M059J (cell line): ENCODE results near the gene ARHGAP42. TPM values are rescaled to one million over a fixed set of nuclear protein-coding genes. Genes with fewer than 3 reads are reported as not detected.
A peak's percentile ranks its signal among the peaks of the same experiment; 100 is the strongest.
"Not testable (repeated sequence)": the region's sequence is repeated elsewhere in the genome, so short reads cannot be mapped to it uniquely, and the experiment has no call there.

ENCODE experiments used
- DNase-seq: peaks from one replicate; pipeline ENCODE4 v3.0.0-alpha.2; 2012; ENCODE audit warnings: low read depth
- total RNA-seq: library from RNA; depleted of rRNA; stranded (reverse); fragments of >200 nt; shearing (Covaris generic); gene quantifications from 2 replicates; pipeline ENCODE4 v1.2.3, GENCODE V29; 2014

The ARHGAP42 gene
- total RNA-seq, 1 experiment from 2014 or later = 5.9 TPM

DNA sequence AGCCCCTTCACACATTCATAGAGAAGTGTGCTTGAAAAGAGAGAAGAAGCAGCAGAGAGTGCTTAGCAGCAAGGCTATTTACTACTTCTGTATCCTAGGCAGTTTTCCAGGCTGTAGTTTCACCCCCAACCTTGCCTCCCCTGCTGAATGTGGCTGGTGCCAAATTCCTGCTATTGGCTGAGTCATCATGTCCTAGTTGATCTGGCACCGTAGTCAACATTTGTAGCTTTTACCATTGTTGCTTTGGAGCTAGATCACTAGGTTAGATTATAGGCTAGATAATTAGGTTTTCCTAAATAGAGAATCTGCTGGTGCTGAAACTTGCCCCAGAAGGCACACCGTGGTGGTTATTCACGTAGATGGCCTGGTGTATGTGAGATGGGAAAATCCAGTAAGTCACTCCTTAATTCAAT is 32.7 kb downstream of the ARHGAP42 start:
- DNase-seq = peak; percentile 94

GRCh38 chr11:100726680-100727079 is 39.6 kb downstream of the ARHGAP42 start:
- no peak for DNase-seq

- DNase-seq = no peak
Observed at GRCh38 chr11:100727410-100727809, 40.3 kb downstream of the ARHGAP42 start.

- no peak for DNase-seq
Observed at GRCh38 chr11:100730266-100730665, 43.2 kb downstream of the ARHGAP42 start.

GRCh38 chr11:100731471-100731870 is 44.4 kb downstream of the ARHGAP42 start:
- DNase-seq = no peak

GRCh38 chr11:100732949-100733348 is 45.9 kb downstream of the ARHGAP42 start:
- no peak for DNase-seq

DNA sequence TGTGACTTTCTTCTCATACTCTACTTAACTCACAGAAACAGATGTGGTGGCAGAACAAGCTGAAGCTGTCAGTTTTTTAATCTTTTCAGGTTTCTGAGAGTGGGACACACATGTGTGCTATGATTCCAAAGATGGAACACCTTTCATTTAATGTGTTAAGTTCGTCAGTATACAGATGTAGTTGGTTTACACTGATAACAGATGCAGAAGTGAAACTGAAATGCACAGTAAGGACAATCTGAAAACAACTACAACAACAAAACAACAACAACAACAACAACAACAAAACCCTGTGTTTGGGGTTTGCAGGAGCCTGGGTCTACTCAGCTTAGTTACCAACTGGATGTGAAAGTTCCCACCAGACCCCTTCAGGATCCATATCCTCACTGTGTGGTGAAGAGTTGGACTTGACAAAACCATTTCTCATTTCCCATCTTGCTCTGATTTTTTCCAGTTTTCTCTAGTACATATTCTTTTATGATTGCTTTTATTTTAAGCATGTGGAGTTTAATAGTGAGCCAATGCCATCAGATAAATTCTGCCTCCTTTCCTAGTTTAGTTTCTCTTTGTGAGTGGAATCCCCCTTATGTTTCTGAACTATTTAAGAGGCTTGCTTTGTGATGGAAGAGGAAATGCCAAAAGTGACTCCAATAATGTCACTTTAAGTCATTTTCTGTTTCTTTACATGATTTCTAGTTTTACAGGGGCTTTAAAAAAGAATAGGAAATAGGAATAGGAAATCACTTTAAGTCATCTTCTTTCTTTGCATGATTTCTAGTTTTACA is 47.8 kb downstream of the ARHGAP42 start:
- no peak for DNase-seq

GRCh38 chr11:100735949-100736675 is 49.0 kb downstream of the ARHGAP42 start:
- DNase-seq = peak; percentile 63

DNA sequence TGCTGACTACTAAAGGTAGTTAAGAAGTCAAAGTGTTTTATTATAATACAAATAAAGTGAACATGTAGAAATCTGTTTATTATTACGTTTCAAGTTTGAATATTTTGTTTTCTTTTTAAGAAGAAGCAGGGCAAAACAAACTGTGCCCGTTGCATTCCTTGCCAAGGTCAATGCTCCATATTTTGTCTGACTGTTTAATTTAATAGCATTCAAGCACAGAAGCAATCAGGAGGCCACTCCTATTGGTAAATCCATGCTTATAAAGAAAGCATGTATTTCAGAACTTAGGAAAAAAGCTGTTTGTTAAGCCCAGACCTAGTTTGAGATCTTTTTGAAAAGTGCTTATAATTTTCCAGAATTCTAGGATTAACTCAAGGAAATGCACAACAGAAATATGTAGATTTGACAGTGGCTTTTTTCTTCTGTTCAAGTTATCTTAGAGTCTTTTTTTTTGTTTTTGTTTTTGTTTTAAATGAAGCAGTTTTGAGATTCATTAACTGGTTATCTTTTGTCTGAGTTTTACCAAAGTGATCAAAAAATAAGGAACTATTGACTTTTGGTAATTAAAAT is 51.7 kb downstream of the ARHGAP42 start:
- no peak for DNase-seq

GRCh38 chr11:100739666-100740065 is 52.6 kb downstream of the ARHGAP42 start:
- DNase-seq = peak; percentile 84

DNA sequence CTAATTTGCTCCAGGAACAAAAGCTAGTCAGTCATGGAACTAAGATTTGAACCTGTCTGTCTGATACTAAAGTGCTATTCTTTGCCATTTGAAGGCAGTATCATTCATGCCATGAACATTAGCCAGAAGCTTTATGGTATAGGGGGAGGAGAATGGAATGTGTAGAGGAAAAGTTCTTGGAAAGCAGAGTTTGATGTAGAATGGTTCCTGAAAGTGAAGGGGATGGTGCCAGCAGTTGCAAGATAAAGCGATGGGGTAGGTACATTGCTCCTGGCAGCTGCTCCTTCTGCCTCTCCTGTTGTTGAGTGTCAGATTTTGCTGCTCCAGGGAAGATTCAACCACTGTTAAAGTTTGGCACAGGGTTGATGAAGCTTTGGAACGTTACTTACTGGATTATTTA is 53.4 kb downstream of the ARHGAP42 start:
- DNase-seq = no peak

DNA sequence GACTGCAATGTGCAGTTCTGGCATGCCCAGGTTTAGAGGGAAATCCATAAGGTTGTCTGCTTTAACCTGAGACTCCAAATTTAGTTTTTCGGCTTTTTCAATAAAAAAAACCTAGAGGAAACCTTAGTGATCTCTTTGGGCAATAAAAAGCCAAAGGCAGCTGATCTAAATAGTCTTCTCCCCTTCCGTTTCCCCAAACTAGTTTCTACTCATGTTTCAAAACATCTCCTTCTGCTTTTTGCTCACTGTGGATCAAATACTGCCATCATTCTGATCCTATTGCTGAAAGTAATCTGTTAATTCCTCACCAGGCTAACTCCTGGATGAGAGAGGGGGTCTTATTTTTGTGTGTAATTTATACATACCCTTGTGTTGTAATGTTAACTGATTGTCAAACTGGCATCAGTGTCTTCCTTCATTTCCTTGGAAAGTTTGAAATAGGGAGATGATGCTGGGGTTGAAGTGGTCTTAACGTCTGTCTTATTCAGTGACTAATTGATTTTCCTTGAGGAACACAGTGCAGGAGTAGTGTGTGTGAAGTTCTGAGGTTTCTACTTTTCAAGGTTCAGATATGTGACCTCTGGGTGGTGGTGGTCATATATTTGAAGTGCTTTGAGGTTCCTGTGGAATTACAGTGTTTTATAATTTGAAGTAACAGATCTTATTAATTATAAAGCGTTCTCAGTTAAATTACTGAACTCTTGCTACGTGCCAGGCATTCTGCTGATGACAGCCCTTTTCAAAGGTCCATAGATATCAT is 55.0 kb downstream of the ARHGAP42 start:
- DNase-seq = no peak

DNA sequence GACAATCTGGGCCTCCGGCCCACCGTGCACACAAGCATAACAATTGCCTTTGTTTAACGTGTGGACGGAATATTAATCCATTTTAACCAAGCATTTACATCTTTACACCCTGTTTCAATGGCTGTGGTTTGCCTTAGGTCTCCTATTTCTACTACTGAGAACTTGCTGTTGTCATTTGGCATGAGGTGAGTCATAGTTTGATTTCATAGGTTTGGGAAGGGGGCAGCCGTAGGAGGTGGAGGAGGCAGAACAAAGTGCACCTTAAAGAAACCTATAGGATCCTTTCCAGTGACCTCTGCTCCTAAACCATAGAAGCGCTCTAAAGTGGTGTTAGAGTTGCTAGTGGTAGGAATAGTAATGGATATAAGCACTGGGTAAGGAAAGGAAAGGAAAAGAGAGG is 59.4 kb downstream of the ARHGAP42 start:
- DNase-seq = no peak

- DNase-seq = no peak
Observed at GRCh38 chr11:100748153-100748552, 61.1 kb downstream of the ARHGAP42 start.

DNA sequence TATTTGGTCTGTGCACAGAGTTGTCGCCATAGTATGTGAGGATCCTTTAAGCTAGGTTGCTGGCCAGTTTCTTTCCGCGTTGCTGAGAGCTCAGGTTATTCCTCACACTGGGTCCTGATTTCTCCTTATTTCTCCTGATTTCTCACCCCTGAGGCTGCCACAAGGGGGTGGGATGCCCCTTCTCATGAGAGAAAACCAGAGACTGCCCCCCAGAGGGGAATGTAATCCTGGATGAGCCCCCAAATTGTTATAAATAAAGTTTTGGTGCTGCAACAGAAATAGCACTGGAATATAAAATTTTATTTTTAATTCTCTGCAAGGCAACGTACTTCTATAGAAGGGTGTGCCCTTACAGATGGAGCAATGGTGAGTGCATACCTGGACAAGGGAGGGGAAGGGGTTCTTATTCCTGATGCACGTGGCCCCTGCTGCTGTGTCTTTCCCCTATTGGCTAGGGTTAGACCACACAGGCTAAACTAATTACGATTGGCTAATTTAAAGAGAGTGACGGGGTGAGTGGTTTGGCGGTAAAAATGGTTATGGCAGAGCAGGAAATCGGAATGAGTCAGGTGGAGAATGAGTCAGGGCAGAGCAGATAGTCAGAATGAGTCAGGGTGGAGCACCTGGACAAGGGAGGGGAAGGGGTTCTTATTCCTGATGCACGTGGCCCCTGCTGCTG is 62.9 kb downstream of the ARHGAP42 start:
- DNase-seq = not testable (repeated sequence)

DNA sequence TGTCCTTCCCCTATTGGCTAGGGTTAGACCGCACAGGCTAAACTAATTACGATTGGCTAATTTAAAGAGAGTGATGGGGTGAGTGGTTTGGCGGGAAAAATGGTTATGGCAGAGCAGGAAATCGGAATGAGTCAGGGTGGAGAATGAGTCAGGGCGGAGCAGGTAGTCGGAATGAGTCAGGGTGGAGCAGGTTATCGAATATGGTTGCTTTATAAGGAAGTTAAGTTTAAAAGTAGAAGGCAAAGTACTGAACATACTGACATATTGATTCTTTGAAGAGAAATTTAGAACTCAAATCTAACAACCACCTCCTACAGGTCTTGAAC is 63.4 kb downstream of the ARHGAP42 start:
- not testable (repeated sequence) for DNase-seq

GRCh38 chr11:100752371-100753171 is 65.5 kb downstream of the ARHGAP42 start:
- no peak for DNase-seq

DNA sequence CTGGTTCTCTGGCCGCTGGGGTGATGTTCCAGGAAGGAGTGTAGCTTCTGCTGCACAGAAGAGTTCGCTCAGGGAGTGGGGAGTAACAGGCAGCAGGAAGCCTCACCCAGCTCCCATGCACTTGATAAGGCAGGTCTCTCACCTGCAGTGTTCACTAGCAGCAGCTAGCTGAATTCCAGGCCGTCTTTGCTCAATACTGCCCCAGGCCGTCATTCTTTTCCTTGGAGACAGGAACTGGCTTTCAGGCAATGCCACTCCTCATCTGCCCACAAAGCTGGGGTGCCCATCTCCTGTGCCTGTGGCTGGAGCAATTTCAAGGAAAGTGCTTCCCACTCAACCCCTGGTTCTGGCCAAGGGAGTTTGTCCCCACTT is 66.1 kb downstream of the ARHGAP42 start:
- peak; percentile 55 for DNase-seq

DNA sequence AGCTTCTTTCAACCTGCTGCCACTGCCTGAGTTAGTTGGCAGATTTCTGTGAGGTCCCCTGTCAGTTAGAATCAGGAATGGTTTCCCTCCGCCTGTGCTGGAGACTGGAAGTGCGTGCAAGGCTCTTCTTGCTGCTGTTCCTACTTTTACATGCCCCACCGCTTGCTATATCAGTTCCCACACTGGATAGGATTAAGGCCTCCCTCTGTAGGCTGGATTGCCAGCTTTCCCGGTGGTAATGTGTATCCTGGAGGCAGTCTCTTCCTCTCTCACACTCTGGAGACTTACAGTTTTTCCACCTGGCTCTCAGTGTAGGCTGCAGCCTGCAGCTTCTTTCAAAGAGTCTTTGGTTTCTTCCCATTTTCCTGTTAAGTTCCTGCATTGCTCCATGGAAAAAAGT is 66.5 kb downstream of the ARHGAP42 start:
- DNase-seq = no peak

DNA sequence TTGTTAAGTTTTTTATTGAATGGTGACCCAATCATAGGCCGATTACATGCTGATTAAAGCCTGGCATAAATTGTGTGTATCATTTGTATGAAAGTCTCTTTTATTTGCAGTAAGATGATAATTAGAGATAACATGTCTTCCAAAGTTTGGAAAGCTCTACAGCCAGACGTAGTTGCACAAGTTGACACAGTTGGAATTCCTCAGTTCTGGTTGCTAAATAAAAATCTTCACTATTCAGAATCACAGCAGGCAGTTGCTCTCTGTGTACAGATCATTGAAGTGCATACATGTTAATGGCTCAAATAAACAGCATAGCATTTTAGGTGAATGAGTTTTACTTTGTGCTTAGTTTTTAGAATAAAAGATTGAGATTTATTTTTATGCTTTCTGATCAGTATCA is 69.5 kb downstream of the ARHGAP42 start:
- DNase-seq = no peak

GRCh38 chr11:100757646-100758045 is 70.6 kb downstream of the ARHGAP42 start:
- DNase-seq = no peak
